ENCODE results near the gene YWHAE.

DNA sequence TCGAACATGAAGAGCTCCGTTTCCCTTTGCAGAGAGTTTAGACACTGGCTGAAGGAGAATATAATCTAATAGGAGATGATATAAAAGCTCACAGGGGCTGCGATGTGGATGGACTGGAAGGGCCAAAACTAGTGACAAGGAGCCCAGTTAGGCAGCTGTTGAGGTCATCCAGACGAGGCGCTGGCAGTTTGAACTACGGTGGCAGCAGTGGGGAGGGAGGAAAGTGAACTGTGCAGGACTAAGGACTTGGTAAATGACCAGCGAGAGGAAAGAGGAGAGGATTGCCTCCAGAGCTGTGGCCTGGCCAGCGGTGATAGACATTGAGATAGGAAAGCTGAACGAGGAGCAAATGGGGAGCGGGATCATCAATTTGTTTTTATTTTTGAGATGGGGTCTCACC lies 14.6 kb upstream of the YWHAE start:
- TF ChIP-seq TAF1 (IDR thresholded peaks at IDR 0.05; ENCODE audit: low read depth, low read length) (no peak), POLR2A (IDR thresholded peaks at IDR 0.05; ENCODE audit: low read depth, low read length) (no peak)

All from GM12891 (cell line).